ENCODE results near the gene PRR23E.

Gene PRR23E

DNA sequence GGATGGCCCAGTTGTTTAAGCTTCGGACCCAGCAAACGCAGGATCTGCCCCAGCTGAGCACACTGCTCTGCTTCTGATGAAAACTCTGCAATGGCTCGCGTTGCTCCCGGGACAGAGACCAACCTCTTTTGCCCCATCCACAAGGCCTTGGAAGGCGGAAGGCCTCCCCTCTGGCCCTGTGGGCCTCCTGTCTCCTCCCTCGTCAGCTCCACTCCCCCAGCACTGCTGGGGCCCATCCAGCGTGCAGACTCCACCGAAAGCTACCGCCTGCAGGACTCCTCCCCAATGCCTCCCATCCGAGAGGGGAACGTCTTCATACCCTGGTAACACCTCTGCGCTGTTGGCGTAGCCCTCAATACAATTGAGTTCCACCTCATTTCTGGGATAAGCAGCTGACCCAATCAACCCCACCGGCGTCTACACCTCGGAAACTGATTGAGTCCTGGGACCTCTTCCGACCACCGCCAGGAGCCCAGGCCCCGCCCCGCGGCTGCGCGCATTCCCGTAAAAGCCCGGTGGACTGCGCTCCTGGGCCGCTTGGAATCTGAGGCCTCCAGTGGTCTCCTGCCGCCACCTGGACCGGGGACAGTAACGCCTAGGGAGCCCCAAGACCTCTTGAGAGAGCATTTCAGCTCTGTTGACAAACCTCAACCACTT is at the start of gene PRR23E:
TSS of gene PRR23E (plus strand) at position 556 of the 657 bp plus-strand sequence. CDS start 3,555 bp downstream, outside the sequence.
- FAIRE-seq = no peak

DNA sequence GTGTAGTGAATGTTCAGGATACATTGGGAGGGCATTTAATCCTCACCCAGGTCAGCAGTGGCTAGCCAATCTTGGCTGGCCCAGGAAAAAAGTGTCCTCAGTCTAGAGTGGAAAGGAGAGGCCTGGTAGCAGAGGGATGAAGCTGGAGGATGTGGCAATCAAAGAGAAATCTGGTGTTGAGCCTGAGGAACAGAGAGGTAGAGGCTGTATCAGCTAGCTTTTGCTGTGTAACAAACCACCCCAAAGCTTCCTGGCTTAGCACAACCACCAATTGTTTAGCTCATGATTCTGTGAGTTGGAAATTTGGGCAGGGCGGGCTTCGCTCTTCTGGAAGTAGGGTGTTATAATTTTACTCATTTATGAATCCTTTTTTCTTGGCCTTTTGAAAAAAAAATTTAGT is 49.8 kb upstream of the PRR23E start:
- FAIRE-seq = no peak

DNA sequence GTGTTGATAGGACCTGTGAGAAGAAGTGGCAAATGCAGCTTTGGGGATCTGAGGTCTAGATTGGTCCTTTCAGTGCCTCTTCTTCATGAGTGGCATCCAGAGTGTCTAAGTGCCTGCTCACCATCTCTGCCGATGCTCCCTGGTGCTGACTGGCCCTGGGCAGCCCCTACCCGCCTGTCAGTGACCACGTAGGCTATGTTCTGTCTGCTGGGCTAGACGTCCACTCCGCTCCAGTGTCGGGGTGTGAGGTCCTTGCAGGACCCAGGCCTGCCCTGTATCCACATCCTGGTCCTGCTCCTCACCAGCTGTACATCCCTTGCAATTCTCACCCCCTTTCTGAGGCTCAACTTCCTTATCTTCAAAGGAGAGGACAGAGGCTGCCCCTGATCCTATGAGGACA is 48.3 kb upstream of the PRR23E start:
- no peak for FAIRE-seq

GRCh38 chr3:127145266-127145665 is 47.7 kb upstream of the PRR23E start:
- FAIRE-seq = no peak

DNA sequence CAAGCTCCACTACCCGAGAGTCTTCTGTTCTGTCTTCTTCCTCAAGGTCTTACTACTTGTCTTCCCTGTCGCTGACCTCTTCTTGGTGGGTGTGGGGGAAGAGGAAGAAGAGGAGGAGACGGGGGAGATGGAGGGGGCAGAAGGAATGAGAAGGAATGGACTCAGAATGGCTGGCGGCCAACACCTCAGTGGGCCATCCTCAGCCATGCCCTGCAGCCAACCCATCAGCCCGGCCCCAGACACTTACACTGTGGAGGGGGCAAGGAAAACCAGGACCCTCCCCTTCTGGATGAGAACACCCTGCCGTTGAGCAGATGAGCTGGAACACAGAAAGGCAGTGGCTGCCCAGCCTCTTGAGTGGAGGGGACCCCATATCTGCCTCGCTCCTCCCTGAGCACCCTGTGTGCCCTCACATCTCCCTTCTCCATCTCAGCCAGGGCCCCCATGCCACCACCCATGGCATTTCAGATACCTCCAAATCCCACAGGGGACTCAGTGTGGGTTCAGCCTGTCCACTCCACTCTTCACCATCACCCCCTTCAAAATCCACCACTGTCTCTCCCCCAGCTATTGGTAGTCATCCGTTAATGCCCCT is 45.5 kb upstream of the PRR23E start:
- no peak for FAIRE-seq

DNA sequence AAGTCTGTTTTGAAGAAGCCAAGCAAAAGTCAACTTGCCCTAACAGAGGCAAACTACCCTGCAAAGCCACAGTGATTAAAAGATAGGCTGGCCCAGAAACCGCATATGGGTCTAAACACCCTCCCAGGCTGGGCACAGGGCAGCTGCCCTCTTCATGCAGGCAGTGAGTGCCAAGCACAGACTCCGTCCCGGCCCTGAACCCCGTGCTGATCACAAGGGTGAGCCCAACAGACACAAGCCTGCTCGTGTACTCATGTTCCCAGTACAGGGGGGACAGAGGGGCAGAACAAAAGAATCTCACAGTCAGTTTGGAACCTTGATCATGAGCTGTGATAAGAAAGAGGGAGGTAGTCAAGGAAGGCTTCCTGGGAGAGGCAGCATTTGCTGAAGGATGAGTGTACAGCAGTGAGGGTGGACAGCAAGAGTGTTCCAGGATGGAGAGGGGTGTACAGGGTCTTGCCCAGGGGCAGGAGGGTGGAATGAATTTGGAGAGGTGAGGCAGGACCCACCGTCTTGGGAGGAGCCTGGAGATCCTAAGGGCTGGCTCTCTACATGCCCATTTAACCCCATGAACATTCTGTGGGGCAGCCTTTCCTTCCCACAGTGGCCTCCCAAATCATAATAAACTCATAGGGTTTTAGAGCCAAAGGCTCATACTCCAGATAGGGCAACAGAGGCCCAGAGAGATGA is 43.2 kb upstream of the PRR23E start:
- FAIRE-seq = no peak

- FAIRE-seq = no peak
These were observed 42.2 kb upstream of the PRR23E start for GRCh38 chr3:127150513-127151250.

- no peak for FAIRE-seq
These were observed 41.7 kb upstream of the PRR23E start for GRCh38 chr3:127151251-127151564.

GRCh38 chr3:127151992-127152650 is 40.8 kb upstream of the PRR23E start:
- FAIRE-seq = no peak

GRCh38 chr3:127152684-127153505 is 40.0 kb upstream of the PRR23E start:
- no peak for FAIRE-seq

DNA sequence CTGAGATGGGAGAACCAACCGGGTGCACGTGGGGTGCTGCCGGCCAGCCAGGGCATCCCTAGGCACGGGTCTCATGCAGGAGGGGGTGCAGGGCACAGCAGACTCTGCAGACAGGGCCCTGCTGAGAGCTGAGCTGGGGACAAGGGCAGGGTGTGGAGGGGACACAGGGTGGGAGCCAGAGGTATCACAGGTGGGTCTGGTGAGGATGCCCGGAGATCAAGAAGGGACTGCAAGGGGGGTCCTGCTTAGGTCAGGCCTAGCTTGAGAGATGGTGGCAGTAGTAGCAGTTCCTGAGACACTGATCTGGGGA is 39.5 kb upstream of the PRR23E start:
- FAIRE-seq = no peak

- no peak for FAIRE-seq
These were observed 36.4 kb upstream of the PRR23E start for GRCh38 chr3:127156338-127157050.

GRCh38 chr3:127157171-127157828 is 35.6 kb upstream of the PRR23E start:
- FAIRE-seq = no peak

DNA sequence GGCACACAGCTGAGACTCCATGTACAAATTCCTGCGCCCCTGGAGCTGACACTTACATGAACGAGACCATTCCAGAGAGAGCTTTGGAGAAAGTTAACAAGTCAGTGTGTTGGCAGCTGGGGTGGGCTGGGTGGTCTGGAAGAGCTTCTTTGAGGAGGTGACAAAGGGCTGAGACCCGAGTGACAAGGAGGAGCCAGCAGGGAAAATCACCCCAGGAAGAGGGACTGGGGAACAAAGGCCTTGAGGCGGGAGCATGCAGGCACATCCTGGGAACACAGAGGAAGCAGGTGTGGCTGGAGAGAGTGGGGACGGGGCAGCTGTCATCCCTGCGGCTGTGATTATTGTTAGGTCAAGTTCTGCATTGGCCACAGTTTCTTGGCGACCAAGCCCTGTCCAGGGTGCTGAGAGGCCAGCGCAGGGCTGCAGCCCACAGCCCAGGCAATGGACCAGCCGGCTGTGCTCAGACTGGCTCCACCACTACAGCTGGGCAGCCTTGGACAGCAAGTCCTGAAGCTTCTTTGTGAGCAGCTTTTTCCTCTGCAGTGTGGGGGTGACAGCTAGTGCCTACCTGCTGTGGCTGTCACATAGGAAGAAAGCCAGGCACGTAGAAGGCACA is 34.2 kb upstream of the PRR23E start:
- FAIRE-seq = no peak

- FAIRE-seq = no peak
These were observed 33.4 kb upstream of the PRR23E start for GRCh38 chr3:127159543-127159942.

DNA sequence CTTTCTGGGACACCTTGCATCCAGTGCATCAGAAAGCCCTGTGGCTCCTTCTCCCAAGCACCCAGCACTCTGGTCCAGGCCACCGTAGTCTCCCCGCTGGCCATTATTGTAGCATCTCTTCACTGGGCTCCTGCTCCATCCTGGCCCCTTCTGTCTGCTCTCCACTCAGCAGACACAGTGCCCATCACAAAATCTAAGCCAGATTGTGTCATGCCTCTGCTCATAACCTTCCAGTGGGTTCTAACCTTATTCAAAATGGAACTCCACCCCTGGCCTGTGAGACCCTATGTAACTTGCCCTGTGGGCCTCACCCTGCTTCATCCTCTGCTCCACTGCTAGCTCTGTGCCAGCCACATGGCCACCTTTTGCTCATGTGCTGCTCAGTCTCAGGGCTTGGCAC is 31.7 kb upstream of the PRR23E start:
- FAIRE-seq = no peak

DNA sequence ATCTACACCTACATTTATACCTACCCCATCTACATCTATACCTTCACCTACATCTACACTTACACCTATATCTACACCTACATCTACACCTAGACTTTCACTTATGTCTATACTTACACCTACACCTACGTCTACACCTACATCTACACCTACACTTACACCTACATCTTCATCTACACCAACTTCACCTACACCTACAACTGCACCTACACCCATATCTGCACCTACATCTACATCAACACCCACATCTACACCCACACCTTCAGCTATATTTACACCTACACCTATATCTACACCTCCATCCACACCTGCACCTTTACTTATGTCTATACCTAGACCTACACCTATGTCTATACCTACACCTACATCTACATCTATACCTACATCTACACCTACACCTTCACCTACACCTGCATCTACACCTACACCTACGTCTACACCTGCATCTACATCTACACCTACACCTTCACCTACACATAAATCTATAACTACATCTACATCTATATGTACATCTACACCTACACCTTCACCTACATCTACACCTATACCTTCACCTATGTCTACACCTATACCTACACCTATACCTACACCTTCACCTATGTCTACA is 30.9 kb upstream of the PRR23E start:
- FAIRE-seq = no peak

DNA sequence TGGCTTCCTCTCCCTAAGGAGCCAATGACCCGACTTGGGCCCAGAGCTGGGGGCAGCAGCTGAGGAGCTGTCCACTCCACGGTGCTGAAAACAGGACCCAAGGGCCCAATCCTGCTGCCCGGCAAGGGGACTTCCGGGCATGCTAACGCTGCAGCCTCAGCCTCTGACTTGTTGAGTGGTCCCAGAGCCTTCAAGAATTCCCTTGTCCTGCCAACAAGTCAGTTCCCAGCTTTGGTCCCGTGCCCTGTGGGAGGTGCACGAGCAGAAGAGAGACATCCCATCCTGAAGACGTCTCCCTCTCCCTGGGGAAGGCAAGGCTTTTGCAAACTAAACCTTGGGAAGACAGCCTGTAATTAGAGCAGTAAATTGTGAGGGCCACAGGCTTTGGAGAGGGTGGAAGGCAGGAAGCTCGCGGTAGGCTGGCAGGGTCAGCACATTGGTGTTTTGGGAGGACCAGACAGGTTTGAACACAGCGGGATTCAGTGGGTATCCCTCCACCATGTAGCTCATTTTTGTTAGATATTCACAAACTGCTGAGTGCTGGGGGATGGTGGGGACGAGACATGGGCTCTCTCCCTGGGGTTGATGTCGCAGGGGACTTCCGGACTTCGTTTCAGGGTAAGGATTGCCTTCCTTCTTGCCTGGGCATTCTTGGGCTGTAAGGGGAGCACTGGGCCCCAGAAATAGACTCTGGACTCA is 29.8 kb upstream of the PRR23E start:
- no peak for FAIRE-seq

GRCh38 chr3:127164615-127165014 is 28.3 kb upstream of the PRR23E start:
- no peak for FAIRE-seq

DNA sequence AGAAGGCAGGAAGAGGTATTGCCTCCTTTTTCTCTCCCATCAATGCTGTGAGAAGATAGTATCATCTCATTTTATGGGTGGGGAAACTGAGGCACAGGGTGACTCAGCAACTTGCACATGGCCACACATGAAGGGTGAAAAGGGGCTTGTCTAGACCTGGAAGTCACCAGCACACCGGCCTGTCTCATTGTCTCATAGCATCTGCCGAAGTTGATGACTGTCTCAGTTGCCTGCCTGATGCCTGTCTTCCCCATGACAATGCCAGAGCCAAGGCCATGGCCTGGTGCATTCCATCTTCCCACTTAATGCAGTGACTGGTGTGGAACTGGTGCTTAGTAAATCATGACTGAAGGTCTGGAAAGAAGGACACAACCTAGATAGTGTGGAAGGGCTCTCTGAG is 27.9 kb upstream of the PRR23E start:
- FAIRE-seq = no peak

Data from G401.6 (cell line).